K562 (cell line): ENCODE data around the gene APEX1. TPM values are rescaled to one million over a fixed set of nuclear protein-coding genes. Genes with fewer than 3 reads are reported as not detected.

ENCODE experiments used
- CEBPB ChIP-seq: fragments of 450-650 bp; IDR thresholded peaks from 2 replicates; pipeline ENCODE4 v1.6.1; 2016; ENCODE audit warnings: missing genetic modification characterization, missing compliant biosample characterization
- CTBP1 ChIP-seq: fragments of 450-650 bp; IDR thresholded peaks from 2 replicates; pipeline ENCODE4 v1.6.1; 2016; ENCODE audit warnings: borderline replicate concordance
- CXXC5 ChIP-seq: fragments of 250-450 bp; sonication (Bioruptor Pico); IDR thresholded peaks from 2 replicates; pipeline ENCODE4 v1.8.0; 2022; ENCODE audit warnings: inconsistent platforms, mild to moderate bottlenecking, moderate library complexity
- E2F4 ChIP-seq: sonication (generic); formaldehyde crosslinking; IDR thresholded peaks from 2 replicates; pipeline ENCODE4 v1.8.0; 2022; ENCODE audit warnings: mild to moderate bottlenecking, low read depth, missing genetic modification reagents
- EP300 ChIP-seq: IDR thresholded peaks from 2 replicates; pipeline ENCODE4 v1.6.1; 2012; ENCODE audit warnings: low read length, improper control_type of control experiment
- ETV1 ChIP-seq: fragments of 450-650 bp; conservative IDR thresholded peaks from 2 replicates; pipeline ENCODE4 v1.6.1; 2016; ENCODE audit warnings: missing genetic modification characterization, control low read depth, low read depth, missing compliant biosample characterization
- GABPA ChIP-seq: fragments of 200-800 bp; sonication (Bioruptor generic); conservative IDR thresholded peaks from 2 replicates; pipeline ENCODE4 v1.6.1; 2016; ENCODE audit warnings: low read depth, missing genetic modification characterization, missing compliant biosample characterization
- HNRNPLL ChIP-seq: fragments of 200-400 bp; formaldehyde crosslinking; IDR thresholded peaks from 2 replicates; pipeline ENCODE4 v1.6.1; 2017; ENCODE audit warnings: low read length, low read depth, mild to moderate bottlenecking; ENCODE audit not compliant: poor library complexity, severe bottlenecking
- KLF16 ChIP-seq: IDR thresholded peaks from 2 replicates; pipeline ENCODE4 v1.6.1; 2016; ENCODE audit warnings: antibody characterized with exemption
- LEF1 ChIP-seq: fragments of 450-650 bp; IDR thresholded peaks from 2 replicates; pipeline ENCODE4 v1.6.1; 2016; ENCODE audit warnings: mild to moderate bottlenecking
- RAD21 ChIP-seq, 2 experiments: fragments of 250-450 bp in 1 of 2; fragments of 450-650 bp in 1 of 2; sonication (Bioruptor Pico) in 1 of 2; formaldehyde crosslinking in 1 of 2; IDR thresholded peaks in 1 of 2; conservative IDR thresholded peaks in 1 of 2; 2 replicates each; pipeline versions ENCODE4 v1.4.0 to v1.8.0; 2020 to 2022; ENCODE audit warnings: mild to moderate bottlenecking in 2 of 2, moderate library complexity in 1 of 2
- SIN3A ChIP-seq, 2 experiments: fragments of 150-350 bp in 1 of 2; IDR thresholded peaks; 2 replicates each; pipeline ENCODE4 v1.6.1; 2011 to 2016; ENCODE audit warnings: borderline replicate concordance in 2 of 2, low read depth in 2 of 2, low read length in 2 of 2, mild to moderate bottlenecking in 2 of 2, moderate library complexity in 2 of 2; ENCODE audit not compliant: control insufficient read depth in 1 of 2
- SMARCC2 ChIP-seq: fragments of 450-650 bp; IDR thresholded peaks from 2 replicates; pipeline ENCODE4 v1.6.1; 2017; ENCODE audit warnings: antibody characterized with exemption, moderate library complexity, mild to moderate bottlenecking, low read depth
- SOX6 ChIP-seq: fragments of 450-650 bp; IDR thresholded peaks from 2 replicates; pipeline ENCODE4 v1.6.1; 2014; ENCODE audit warnings: mild to moderate bottlenecking
- SREBF1 ChIP-seq: fragments of 150-350 bp; IDR thresholded peaks from 2 replicates; pipeline ENCODE4 v1.6.1; 2014; ENCODE audit warnings: antibody characterized with exemption, low read depth, low read length, borderline replicate concordance
- STAT5A ChIP-seq: IDR thresholded peaks from 2 replicates; pipeline ENCODE4 v1.6.1; 2012; ENCODE audit warnings: low read length, inconsistent platforms, borderline replicate concordance
- THAP12 ChIP-seq: fragments of 250-450 bp; sonication (Bioruptor Pico); IDR thresholded peaks from 2 replicates; pipeline ENCODE4 v1.9.0; 2021; ENCODE audit warnings: mild to moderate bottlenecking, inconsistent platforms
- VEZF1 ChIP-seq: fragments of 200-800 bp; sonication (Bioruptor generic); IDR thresholded peaks from 2 replicates; pipeline ENCODE4 v1.6.1; 2017; ENCODE audit warnings: missing genetic modification characterization, missing compliant biosample characterization
- ZNF655 ChIP-seq: fragments of 250-450 bp; sonication (Bioruptor Pico); IDR thresholded peaks from 2 replicates; pipeline ENCODE4 v1.5.0; 2021
- polyA plus RNA-seq, 8 experiments: library from polyadenylated mRNA; depleted of rRNA in 4 of 8; stranded (reverse) in 5 of 8; unstranded in 3 of 8; fragments of >200 nt; fragmentation: Nextera tagmentation in 2 of 8; fragmentation: Illumina TruSeq in 1 of 8; extraction: Ambion mirVana in 2 of 8; extraction: Trizol in 1 of 8; gene quantifications; 2 replicates each; pipeline versions ENCODE4 v1.2.1 to v1.2.3, GENCODE V29; 2011 to 2014; ENCODE audit warnings: inconsistent platforms in 1 of 8, missing spikeins in 1 of 8
- total RNA-seq, 7 experiments: library from RNA; depleted of rRNA in 6 of 7; stranded (reverse); fragments of >200 nt in 6 of 7; fragmentation: Illumina TruSeq in 2 of 7; extraction: Trizol in 2 of 7; gene quantifications; 2 replicates each; pipeline versions ENCODE4 v1.2.1 to v1.2.3, GENCODE V29; 2011 to 2021; ENCODE audit warnings: low replicate concordance in 1 of 7
- TF ChIP-seq, protein P1 (sequence below): sonication (generic); formaldehyde crosslinking; IDR thresholded peaks from 2 replicates; pipeline ENCODE4 v1.8.0; 2022; ENCODE audit warnings: missing genetic modification reagents, mild to moderate bottlenecking, moderate library complexity, borderline replicate concordance

The APEX1 gene
- total and polyA plus RNA-seq, 9 of the 15 experiments (the other 6 are each of a cell fraction or from before 2014, with no cell fraction given) = 50.2 to 274 (median 158) TPM

- TF ChIP-seq E2F4 (CRISPR knock-in tag) (no peak), SOX6 (peak; percentile 52), CXXC5 (CRISPR knock-in tag) (peak; percentile 28; the same call in 1 of the 2 replicates), SREBF1 (no peak), GABPA (tag) (peak; percentile 46), ETV1 (tag) (0 out of 2 replicates have a peak, but pooled peaks have one; percentile 11), SIN3A (IDR thresholded peaks at IDR 0.05; ENCODE audit: borderline replicate concordance in 2 of 2, control insufficient read depth in 1 of 2, low read depth in 2 of 2, low read length in 2 of 2) (0 out of 4 replicates have a peak, but pooled peaks of 1 of the 2 experiments have one; percentile 28), THAP12 (no peak), EP300 (peak; percentile 42; the same call in 1 of the 2 replicates), LEF1 (peak; percentile 33; the same call in 1 of the 2 replicates), RAD21 (CRISPR knock-in tag; conservative IDR thresholded peaks at IDR 0.05 in 1 of 2, IDR thresholded peaks at IDR 0.05 in 1 of 2) (peak in 1 of 2 experiments; percentile 23; a peak in 1 of 4 replicates), SMARCC2 (peak; percentile 57; the same call in 1 of the 2 replicates), VEZF1 (CRISPR knock-in tag) (peak; percentile 39; the same call in 1 of the 2 replicates), HNRNPLL (no peak), CEBPB (peak; percentile 50), ZNF655 (CRISPR knock-in tag) (no peak), STAT5A (peak; percentile 24; the same call in 1 of the 2 replicates), CTBP1 (0 out of 2 replicates have a peak, but pooled peaks have one; percentile 15), KLF16 (peak; percentile 40; the same call in 1 of the 2 replicates)
- TF ChIP-seq, protein P1, sequence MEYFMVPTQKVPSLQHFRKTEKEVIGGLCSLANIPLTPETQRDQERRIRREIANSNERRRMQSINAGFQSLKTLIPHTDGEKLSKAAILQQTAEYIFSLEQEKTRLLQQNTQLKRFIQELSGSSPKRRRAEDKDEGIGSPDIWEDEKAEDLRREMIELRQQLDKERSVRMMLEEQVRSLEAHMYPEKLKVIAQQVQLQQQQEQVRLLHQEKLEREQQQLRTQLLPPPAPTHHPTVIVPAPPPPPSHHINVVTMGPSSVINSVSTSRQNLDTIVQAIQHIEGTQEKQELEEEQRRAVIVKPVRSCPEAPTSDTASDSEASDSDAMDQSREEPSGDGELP = peak; percentile 90
These were observed 22.3 kb downstream of the APEX1 start (continued) for GRCh38 chr14:20477211-20477876.
